GM19240 (cell line): Measurements from ENCODE around the gene ATG2B.

Experiments
- DNase-seq: peaks from one replicate; pipeline ENCODE4 v3.0.0; 2011; ENCODE audit warnings: low spot score; ENCODE audit not compliant: insufficient read length

ATG2B gene, protein sequence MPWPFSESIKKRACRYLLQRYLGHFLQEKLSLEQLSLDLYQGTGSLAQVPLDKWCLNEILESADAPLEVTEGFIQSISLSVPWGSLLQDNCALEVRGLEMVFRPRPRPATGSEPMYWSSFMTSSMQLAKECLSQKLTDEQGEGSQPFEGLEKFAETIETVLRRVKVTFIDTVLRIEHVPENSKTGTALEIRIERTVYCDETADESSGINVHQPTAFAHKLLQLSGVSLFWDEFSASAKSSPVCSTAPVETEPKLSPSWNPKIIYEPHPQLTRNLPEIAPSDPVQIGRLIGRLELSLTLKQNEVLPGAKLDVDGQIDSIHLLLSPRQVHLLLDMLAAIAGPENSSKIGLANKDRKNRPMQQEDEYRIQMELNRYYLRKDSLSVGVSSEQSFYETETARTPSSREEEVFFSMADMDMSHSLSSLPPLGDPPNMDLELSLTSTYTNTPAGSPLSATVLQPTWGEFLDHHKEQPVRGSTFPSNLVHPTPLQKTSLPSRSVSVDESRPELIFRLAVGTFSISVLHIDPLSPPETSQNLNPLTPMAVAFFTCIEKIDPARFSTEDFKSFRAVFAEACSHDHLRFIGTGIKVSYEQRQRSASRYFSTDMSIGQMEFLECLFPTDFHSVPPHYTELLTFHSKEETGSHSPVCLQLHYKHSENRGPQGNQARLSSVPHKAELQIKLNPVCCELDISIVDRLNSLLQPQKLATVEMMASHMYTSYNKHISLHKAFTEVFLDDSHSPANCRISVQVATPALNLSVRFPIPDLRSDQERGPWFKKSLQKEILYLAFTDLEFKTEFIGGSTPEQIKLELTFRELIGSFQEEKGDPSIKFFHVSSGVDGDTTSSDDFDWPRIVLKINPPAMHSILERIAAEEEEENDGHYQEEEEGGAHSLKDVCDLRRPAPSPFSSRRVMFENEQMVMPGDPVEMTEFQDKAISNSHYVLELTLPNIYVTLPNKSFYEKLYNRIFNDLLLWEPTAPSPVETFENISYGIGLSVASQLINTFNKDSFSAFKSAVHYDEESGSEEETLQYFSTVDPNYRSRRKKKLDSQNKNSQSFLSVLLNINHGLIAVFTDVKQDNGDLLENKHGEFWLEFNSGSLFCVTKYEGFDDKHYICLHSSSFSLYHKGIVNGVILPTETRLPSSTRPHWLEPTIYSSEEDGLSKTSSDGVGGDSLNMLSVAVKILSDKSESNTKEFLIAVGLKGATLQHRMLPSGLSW (N-terminal part only)

DNA sequence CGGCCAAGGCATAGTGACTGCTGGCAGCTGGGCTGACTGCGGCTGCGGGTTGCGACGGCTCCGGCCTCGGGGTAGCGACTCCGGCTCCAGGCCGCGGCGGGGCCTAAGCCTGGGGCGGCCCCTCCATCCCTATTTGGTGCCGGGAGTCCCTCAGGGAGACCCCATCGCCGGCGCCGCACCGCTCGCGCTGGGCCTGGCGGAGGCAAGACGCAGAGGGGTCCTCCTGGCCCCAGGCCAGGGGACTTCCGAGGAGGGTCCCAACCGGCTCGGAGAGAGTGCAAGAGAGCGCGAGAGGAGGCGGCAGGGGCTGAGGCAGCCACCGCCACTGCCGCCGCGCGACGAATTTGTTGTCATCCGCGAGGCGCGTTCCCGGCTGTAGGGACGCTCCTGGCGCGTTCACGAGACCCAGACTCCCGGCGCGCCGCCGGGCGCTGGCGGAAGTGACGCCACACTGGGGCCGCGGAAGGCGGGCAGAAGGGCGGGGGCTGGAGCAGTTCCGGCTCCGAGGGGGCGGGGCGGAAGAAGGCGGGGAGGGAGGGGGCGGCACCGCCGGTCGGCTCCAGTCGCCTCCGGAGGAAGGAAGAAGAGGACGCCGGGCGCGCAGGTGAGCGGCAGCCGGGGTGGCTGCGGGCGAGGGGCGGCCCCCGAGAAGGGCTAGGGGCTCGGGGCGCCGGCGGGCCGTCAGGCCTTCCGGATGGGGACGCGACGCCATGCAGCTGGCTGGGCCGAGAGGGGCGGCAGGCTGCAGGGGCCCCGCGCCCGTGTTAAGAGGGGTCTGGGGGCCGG lies at the start of gene ATG2B, which contains the start of gene GSKIP:
TSS of gene ATG2B (minus strand) at position 377 of the 786 bp plus-strand sequence. CDS start at position 12, 365 bp downstream.
TSS of gene GSKIP (plus strand) at position 562 of the 786 bp plus-strand sequence. CDS start 18,722 bp downstream, outside the sequence.
- peak; percentile 56 for DNase-seq

DNA sequence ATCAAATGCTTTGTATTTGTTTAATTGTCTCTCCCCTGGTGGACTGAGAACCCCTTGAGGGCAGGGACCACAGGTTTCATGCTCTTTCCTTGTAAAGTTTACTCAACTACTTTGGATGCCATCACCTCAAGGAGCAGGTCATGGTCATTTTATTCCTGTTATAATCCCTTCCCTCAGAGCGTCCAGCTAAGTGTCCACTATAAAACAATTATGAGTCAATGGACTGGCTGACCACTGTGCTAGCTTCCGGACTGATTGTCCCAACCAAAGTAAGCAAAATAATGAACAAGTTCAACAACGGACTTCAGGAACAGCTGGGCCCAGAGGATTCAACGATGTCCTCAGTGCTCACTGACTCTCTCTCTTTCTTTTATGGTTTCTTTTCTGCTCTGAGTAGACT lies 47.0 kb upstream of the ATG2B start:
- DNase-seq = no peak

DNA sequence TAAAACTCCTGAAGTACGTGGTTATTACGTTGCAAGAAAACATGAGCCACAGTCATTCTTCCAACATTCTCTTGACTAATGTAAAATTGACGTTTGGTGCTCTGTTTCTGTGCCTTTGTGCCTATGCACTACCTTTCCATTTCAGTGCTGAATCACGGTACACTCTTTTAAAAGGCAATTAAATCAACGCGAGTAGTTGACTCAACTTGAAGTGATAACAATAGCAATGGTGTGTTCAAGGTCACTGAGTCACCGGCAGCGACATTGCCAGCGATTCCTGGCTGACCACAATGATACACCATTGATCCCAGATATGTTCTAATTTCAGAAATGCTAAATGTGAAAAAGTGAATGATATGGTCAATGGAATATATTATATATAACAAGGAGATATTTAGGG lies 46.6 kb upstream of the ATG2B start:
- no peak for DNase-seq

DNA sequence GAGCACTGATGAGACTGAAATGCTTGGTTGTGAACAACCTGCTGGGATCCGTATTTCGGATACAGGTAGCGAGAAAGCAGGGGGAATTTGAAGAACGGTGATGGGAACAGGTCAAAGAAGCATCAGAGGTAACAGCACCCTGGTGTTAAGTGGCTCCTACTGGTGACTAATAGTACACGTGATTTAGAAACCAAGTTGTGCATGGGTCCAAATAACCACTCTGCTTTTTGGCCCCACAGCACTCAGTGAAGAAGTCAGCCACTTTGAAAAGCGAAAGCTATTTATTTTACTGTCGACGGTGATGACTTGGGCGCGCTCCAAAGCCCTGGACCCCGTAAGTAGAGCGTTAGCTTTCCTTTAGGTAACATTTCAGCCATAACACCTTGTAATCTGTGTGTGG lies 45.5 kb upstream of the ATG2B start:
- DNase-seq = no peak

DNA sequence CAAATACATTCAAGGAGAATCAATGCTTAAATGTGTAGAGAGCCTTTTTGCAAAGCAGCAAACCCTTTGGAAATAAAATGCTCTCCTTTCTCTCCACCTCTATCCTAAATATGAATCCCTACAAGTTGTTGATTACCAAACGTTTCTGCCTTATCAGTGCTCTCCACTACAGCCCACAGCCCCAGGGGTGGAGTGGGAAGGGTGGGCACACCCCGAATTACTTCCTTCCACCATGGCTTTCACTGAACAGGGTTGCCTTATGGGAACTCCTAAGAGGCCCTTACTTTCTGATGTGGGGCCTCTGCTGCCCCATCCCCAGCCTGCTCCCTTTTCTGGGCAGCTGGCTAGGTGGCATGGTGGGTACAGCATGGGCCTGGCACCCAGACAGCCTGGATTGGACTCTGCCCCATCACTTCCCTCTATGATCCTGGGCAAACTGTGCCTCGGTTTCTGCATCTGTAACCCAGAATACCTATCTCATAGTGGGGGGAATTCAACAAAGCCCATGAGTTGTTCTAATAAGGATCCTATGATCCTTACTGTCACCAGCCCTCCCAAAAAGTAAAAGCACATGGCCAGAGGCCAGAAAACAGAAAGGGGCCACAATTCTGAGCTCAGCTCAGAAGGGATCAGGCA lies 44.9 kb upstream of the ATG2B start:
- no peak for DNase-seq

DNA sequence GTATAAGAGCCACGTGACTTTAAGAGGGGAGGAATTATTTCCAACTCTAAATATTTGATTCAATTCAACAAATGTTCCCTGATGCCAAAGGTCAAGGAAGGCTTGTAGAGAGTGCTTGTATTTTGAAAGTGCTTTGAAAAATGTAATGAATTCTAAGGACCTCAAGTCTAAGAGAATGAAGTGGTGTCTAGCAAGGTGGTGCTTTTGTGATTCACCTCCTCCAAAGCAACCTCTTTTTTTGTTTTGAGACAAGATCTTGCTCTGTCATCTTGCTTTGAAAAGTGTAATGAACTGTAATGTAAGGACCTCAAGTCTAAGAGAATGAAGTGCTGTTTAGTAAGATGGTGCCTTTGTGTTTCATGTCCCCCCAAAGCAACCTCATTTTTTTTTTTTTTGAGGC lies 42.5 kb upstream of the ATG2B start:
- DNase-seq = no peak

DNA sequence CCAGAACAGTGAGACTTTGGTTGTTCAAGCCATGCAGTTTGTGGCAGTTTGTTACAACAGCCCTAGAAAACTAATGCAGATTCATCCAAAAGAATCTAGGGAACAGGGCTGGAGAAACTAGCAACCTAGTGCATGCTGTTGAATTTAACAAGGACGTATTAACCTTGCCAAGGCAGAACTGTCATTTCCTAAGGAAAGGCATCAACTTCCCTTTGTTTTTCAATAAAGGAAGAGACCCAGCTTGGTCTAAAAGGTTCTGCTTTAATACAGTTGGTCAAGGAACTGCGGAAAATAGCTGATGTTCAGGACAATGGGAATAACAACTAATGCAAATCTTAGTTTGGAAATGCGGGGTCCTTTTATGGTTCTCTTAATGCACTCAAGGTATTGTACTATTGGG lies 40.3 kb upstream of the ATG2B start:
- no peak for DNase-seq

DNA sequence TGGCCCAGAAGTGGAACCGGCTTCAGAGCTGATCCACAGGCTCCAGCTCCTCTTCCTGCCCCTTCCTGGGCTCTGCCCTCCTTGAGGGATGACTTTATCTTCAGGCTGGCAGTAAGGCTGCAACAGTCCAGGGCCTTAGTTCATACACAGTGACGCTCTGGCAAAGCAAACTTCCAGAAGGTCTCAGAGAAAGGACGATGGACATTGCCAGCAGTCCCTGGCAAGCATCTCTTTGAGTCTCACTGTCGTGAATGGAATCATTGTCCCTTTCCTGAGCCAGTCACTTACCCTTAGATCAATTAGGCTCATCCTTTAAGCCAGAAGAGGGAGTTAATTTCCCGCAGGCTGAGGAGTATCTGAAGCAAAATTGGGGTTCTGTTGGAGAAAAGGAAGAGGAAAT lies 37.4 kb upstream of the ATG2B start:
- DNase-seq = no peak

DNA sequence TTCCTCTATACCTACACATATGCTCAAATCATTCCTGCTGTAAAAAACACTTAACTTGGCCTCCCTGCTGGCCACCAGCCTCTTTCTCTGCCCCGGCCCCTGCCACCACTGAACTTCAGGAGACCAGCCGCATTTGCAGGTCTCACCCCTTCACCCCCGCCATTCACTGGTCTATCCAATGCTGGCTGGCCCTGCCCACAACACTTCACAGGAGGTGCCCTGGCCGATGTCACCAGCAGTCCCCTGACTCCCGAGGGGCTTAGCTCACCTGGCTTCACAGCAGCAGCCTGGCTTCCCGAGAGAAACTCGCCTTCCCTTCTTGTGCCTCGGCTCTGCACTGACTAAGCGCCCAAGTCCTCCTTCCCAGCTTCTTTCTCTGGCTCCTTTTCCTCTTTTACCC lies 36.3 kb upstream of the ATG2B start:
- no peak for DNase-seq

DNA sequence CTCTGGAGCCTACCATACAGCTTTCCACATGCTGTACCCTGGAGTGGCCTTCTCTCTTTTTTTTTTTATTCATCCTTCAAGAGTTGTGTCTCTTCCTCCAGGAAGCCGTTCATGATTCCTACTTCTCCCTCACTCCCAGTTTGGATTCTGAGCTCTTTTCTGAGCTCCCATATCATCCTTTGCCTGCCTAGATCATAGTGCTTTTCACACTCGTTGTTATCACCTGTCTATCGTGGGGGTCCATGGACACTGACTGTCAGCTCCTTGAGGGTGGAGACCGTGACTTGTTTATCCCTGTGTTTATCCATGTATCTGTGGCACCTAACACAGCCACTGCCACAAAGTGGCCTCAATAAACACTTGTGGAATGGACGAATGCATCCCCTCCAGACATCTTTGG lies 35.8 kb upstream of the ATG2B start:
- DNase-seq = no peak

DNA sequence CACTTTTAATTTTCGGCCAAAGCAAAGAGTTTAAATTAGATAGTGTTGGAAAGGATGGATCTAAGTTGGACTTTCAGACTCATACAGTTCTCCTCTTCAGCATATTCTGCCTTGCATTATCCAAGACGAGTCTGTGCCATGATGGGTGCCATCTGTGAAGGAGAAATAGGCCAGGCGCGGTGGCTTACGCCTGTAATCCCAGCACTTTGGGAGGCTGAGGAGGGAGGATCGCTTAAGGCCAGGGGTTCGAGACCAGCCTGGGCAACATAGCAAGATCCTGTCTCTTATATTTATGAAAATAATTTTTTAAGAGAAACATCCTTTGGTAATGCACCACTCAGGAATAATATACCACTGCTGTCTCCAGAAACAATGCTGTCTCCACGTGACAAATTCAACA lies 35.3 kb upstream of the ATG2B start:
- no peak for DNase-seq

DNA sequence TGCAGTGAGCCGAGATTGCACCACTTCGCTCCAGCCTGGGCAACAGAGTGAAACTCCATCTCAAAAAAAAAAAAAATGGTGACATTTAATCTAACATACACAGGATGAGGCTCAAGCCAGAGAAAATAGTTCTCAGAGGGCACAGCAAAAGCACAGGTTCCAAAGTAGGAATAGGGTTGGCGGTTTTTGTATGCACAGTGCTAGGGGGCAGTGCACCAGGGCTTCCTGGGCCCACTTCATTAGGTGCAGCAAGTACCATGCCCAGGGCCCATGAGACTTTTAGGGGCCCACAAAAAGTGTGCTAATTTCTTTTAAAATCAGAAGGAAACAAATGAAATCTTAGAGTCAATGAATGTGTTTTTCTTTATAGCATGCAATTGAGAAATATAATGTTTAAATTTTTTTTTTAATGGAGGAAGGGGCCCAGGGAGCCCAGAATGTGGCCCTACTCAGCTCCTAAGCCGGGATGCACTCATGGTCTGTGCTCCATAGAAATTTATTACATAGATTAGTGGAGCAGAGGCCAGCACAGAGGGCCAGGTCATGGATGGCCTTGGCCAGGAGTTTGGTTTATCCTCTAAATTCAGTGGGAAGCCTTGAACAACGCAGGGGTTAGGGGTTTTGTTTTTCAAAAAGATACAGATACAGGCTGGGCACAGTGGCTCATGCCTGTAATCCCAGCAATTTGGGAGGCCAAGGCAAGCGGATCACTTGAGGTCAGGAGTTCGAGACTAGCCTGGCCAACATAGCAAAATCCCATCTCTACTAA lies 31.1 kb upstream of the ATG2B start:
- DNase-seq = no peak

DNA sequence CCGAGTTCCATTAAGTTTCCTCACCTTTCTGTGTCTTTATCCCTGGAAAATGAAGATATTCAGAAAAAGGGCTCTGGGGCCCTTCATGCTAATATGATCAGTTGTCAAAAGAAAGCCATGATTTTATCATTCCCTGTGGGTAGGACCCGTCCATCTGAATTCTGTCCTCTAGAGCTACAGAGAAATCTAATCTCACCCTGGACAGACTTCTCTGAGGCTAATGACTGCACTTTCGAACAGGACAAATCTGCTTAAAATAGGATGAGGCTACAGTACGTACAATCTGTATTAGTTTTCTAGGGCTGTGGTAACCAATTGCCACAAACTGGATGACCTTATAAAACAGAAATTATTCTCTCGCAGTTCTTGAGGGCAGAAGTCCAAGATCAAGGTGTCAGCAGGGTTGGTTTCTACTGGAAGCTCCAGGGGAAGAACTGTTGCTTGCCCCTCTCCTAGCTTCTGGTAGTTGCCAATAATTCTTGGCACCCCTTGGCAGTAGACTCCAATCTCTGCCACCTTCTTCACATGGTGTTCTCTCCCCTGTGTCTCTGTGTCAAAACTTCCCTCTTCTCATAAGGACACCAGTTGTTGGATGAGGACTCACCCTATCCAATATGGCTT lies 30.0 kb upstream of the ATG2B start:
- no peak for DNase-seq

DNA sequence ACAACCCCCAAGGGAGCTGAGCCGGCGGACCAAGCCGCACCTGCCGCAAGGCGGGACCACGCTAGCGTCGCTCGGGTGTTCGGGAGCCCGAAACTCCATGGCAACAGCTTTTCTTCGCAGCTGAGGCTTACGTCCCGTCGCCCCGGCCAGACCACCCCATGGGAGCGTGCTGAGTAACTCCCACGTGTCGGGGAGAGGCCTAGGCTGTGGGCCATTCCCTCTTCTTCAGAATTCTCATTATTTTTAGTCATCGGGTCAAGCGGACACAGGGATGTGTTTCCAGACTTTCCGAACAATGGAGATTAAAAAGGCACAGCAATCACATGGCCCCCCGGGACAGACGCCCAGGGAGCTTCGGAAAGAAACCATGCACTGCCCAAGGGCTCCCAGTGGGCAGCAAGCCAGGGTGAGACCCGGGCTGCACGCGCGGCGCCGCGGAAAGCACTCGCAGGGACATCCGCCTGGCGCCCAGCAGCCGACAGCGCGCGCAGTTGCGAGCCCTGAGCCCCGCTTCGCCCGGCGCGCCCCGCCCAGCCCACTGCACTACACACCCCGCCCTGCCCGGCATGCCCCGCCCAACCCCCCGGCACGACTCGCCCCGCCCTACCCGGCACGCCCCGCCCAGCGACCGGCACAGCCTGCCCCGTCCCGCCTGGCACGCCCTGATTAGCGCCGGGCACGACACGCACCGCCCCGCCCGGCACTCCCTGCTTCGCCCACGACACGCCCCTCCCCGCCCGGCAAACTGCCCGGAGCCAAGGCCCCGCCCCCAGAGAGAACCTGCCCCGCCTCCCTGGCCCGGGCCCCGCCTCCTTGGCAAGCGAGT lies 28.4 kb upstream of the ATG2B start:
- peak; percentile 78 for DNase-seq

DNA sequence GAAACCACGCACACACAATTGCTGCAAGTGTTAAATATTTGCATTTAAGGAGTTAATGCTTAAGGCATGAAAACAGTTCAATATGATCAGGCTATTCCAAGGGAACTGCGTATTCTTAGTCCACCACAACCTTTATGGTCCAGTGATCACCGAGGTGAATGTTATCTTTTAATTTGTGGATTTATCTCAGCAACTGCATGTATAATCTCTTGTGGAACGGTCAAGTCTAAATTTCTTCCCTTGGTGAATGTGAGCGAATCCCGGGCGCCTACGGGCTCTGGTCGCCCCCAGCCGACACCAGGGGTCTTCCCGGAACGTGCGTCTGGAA lies 27.8 kb upstream of the ATG2B start:
- no peak for DNase-seq

DNA sequence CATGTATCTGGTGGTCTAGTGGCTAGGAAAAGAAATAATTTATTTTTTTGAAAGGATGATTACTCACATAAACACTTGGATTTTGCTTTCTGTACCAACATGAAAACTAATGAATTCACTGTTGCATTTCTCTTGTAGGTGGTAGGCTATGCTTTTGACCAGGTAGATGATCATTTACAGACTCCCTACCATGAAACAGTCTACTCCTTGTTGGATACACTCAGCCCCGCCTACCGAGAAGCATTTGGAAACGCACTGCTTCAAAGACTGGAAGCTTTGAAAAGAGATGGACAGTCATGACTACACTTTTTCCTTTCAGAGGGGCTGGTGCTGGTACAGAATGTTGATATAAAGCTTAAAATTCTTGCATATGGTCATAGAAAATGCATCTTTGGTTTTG lies 22.2 kb upstream of the ATG2B start:
- DNase-seq = no peak

DNA sequence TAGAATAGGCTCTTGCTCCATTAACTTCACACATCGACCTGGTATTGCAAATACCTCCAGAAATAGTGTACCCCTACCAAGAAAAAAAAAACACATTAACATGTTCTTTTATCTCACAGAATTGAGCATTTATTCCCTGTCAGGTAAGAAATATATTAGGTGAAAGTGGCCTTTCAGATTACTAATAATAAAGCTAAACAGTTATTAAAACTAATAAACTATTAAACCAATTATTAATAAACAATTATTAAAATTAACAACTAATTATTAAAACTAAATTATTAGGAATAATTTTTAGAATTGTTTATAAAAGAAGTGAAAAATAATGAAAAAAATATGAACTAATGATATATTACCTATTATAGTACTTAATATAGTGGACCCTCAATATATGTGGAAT lies 21.6 kb upstream of the ATG2B start:
- DNase-seq = no peak

DNA sequence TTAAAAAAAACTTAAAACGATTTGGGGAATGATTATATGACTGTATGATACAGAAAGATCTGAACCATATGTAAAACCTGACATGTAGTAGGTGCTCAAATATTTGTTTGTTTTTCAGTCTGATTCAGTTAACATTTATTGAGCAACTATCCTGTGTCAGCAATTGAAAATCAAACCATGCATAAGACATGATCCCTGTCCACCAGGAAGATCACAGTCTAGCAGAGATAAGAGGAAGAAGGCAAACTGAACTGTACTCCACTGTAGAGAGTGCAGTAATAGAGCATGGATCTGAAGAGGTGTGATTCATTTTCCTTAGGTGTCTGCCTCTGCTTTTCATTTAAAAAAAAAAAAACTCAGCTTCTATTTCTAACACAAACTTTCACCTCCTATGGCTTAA lies 20.9 kb upstream of the ATG2B start:
- DNase-seq = no peak

DNA sequence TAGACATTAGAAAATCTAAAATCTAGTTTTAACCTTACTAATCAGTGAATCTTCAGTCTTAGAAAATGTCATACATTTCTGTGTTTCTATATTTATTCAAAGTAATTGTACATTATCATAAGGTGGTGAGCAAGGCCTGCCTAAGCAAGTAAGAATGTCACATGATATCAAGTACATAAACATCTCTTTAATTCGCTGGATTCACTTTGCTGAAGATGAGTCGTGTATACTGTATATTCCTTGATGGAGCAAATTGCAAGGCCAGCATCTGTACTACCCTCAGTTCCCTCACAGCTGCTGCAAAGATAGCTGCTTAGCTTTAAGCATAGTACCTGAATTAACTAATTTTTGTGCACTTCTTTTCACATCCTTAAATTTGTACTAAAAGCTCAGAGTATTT lies 20.3 kb upstream of the ATG2B start:
- no peak for DNase-seq
